HG02970 (cell line): ENCODE measurements around the gene CA12.
"Not testable (repeated sequence)": the region's sequence is repeated elsewhere in the genome, so short reads cannot be mapped to it uniquely, and the experiment has no call there.

Experiments
- ATAC-seq: cut with Tn5 transposase; IDR thresholded peaks from one replicate; pipeline ENCODE4 v1.9.1; 2021; ENCODE audit warnings: mild to moderate bottlenecking, moderate library complexity, moderate number of reproducible peaks; ENCODE audit not compliant: unreplicated experiment, low FRiP score

The CA12 gene

DNA sequence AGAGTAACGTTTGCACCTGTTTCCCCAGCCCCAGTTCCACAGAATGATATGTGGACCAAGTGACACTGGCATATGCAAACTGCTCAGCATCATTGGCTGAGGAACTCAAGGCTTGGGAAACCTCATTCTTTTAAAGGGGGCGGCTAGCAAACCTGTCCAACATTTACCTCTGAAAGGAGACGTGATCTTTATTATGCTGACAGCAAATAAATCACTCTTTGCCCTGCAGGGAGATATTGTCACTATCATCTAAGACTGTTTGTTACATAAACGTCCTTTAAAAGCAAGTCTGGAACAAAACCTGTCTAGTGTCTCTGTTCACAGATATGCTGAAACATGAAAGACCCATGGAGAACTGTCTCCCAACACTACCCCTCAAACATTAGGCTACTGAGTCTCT lies 21.5 kb downstream of the CA12 start:
- no peak for ATAC-seq

DNA sequence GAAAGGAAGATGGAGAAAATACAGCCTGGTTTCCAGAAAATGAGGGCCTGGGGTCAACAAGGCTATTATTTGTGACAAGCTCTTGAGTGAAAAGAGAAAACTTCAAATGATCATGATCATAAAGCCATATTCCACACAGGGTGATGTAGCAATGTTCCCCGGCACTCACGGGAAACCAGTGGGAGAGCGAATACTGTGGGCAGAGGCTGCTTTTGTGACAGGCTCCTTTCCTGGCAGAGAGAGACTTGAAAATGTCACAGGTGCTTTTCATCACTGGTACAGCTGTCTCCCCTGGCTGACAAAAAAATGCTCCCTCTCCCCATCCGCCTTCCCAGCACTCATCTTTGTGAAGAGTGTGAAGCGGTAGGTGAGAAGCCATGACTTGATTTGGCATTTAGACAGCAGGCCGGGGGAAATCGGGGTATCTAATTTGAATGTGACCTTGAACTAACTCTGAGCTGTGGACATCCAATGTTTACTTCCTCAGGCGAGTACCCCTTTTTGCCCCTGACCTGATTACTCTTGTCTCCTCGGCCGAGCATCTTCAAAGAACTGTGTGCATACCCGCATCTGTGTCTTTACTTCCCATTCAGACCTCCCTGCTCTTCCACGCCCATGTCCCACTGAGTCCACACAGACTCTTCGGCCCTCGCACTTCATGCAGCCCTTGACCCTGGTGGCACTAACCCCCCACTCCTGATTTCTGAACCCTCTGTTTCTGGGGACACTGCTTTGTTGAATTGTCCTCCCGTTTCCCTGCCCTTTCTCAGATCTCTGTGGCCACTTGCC lies 23.2 kb downstream of the CA12 start:
- ATAC-seq = no peak

DNA sequence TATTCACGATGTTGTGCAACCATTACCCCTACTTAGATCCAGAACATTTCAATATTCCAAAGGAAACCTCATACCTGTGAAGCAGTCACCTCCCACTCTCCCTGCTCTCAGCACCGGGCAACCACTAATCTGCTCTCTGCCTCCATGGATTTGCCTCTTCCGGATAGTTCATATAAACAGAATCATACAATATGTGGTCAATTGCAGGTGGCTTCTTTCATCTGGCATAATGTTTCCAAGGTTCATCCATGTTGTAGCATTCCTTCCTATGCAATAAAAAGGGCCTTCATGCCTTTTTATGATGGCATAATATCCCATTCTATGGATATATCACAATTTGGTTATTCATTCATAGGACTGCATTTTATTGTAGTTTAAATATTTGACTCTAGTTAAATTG lies 23.9 kb downstream of the CA12 start:
- no peak for ATAC-seq

DNA sequence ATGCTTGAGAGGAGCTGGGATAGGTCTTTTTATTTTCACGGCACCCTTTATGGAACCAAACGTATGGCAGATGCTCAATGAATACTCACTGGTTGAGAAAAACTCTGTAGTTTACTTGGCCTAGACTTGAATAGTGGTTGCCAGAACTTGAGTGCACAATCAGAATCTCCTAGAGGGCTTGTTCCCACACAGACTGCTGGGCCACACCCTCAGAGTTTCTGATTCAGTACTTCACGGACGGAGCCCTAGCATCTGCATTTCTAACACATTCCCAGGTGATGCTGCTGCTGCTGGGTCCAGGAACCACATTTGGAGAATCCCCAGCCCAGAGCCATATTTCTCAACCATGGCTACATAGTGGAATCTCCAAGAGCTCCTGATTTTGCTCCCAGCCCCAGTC lies 24.6 kb downstream of the CA12 start:
- no peak for ATAC-seq

DNA sequence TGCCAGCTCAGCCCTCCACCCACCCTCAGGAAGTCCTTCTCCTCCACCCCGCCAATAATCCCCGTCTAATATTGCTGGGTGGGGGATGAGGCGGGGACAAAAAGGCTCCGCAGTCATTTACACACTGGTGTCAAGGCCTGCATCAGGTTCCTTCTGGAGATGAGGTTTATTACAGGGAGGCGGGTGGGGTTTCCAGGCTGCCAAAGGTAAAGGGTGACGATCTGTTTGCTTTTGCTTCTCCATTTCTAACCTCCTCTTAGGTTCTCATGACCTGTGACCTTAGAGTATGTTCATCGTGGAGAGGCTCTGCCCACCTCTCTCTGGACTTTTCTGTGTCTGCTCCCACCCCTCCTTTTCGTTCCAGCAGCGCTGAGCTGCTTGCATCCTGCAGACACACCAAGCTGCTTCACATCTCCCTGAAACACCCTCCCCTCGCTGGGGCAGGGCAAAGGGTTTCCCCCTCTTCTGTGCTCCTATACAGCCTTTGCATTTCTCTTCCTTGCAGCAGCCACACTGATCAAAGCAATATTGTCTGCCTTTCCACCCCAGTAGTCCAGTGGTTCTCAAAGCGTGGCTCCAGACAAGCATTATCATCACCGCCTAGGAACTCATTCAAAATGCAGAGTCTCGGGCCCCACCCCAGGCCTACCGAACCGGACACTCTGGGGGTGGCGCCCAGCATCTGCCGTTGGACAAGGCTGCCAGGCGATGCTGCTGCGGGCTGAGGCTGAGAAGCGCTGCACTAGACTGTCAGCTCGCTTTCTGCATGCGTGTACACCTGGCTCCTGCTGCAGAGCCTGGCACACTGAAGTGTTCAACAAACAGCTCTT lies 26.6 kb downstream of the CA12 start:
- ATAC-seq = no peak

DNA sequence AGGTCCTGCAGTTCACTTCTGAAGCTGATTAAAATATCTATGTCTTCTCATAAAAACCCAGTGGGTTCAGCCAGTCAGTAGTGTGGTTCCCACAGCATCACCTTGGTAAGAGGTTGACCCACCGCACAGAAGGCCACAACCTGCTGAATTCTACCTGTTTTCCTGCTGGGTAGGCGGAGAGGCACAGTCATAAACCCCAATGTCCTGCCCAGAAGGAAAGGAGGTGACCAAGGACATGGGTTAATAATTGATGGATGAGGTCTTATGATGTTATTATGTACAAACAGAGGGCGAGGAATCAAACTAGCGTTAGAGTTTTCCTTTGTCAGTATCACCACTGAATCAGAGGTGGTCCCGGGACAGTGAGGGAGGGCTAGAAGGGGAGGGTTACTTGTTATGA lies 27.8 kb downstream of the CA12 start:
- no peak for ATAC-seq

DNA sequence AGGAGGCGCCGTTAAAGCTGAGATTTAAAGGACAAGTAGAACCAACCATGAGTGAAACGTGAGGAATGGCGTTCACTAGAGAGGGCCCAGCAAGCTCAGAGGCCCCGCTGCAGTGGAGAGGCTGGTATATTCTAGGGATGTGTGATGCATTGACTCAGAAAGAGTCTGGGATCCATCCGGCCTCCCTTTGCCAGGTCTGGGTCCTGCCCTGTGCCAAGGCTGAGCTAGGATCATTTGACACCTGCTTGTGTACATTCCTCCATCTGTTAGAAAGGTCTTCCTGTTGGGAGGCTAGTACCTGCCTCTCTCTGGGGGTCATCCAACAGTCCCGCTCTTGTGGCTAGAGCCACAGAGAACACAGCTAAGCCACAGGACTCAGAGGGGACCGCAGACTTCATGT lies 28.4 kb downstream of the CA12 start:
- ATAC-seq = no peak

DNA sequence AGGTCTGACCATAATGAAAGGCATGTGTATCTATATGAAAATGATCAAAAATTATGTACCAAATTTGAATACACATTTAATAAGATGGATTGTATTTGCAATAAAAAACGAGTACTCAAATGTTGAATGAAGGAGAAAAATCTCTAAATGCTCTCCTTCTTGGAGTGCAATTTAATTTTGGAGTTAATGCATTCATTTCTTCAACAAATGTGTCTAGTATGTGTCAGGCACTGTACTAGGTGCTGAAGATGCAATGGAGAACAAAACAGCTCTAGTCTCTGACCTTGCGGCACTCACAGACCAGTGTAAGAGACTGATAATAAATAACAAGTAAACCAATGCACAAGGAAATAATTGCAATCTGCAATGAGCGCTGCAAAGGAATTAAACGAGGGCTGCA lies 28.8 kb downstream of the CA12 start:
- no peak for ATAC-seq

DNA sequence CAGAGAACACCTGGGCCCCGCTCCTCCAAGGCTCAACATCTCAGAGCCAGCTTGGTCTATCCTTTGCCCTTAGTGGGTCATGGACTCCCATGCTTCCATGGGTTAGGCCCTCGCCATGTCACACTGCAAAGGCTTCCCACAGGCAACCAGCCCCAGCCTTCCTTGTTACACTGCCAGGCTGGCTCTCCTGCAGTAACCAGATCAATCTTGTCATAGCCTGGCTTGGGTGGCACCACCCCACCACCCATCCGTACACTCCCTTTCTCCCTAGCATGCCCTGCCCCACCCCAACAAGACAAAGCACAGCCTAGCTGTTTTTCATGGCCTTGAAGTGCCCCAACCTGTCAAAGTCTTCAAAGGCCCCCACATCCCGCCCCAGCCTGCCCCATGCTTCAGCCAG lies 30.5 kb downstream of the CA12 start:
- no peak for ATAC-seq

DNA sequence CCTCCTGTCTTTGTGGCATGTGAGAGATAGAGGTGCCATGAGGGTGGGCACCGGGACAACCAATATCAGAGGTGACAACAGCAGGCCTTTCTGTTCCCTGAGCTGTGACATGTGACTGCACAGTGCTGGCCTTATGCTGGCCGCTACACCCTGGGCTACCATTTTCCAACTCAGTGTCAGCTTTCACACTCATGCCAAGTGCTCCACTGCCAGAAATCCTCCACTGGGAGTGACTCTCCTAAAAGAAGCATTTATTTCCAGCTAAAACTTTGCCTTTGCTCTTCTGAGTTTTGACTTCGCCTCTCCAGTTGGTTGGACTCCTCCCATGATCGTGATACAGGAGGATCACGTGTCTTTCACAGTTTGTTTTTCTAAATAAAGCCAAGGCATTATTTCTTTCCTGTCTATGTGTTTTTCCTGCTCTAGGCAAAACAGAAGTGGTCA lies 31.4 kb downstream of the CA12 start:
- ATAC-seq = no peak

DNA sequence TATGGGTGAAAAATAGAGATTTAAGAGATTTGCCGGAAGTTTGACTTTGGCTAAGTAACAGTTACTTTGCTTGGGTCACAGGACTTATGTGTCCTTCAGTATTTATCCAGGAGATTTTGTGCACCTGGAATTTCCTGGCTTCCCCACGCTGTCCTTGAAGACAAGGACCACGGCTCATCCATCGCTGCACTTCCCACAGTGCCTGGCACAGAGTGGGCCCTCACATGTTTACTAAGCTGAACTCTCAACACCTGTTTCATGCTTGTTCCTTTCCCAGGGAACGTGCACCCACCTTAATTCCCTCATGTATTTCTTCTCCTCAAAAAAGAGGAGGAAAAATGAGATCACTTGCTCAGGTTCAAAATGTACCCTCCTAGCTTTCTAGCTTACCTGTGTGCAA lies 32.0 kb downstream of the CA12 start:
- no peak for ATAC-seq

DNA sequence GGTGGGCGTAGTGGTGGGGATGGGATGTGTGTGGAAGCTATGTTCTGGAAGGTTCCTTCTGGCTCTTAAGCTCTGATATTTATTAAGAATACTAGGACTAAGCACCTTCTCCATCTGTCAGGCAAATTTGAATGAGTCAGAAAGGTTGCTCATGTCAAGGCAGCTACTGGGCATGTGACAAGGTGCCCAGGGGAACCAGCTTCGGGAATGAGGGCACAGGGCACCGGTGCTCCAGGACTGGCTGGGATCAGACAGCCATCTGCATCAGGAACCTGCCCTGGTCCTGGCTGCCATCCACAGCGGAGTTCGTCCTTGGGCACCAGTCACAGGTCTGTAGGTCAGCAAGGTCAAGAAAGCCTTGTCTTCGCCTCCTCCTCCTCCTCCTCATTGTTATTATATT lies 32.5 kb downstream of the CA12 start:
- ATAC-seq = no peak

DNA sequence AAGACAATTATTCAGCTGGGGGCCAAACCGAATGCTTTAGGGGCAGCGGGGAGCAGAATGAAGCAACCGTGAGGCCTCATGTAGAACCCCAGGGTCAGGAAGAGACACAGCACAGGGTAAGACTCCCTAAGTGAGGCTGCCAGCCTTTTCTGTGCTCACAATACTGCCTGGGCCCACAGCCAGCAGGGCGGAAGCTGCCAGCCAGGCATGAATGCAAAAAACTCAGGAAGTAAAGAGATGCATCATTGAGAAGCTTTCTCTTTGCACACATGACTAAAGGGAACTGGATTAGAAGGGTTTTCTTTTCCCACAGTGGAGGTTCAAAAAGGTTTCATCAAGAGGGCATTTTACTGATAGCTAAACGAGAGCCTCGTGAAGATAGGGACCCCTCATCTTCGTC lies 33.3 kb downstream of the CA12 start:
- ATAC-seq = no peak

DNA sequence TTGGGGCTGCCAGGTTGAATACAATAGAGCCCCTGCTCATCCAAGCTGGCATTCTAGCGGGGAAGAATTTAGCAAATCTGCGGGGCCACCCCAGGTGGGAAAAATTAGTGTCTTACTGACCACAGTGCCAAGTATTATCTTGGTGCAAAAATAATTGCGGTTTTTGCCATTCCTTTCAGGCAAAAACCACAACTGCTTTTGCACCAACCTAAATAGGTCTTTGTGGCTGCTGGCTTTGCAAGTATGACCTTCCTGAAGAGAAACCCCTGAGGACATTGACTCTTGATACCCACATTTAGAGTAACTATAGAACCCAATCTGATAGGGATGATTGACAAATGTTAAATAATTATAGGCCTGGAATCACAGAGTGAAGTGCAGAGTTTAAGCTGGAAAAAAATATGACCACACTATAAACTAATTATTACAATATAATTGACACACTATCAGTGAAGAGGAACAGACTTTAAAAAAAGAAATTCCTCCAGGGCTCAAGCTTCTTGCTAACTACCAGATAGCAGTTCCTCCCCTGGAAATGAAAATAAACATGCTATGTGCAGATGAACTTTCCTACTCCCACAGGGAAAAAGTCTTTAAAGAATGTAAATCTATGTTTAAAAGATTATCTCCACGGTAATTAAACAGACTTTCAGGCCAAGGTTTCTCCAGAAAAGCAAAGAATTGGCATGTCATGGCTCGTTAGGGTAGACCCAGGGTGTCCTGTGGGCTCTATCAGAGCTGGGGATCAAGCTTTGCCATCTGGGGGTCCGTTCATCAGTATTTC lies 34.4 kb downstream of the CA12 start:
- no peak for ATAC-seq

DNA sequence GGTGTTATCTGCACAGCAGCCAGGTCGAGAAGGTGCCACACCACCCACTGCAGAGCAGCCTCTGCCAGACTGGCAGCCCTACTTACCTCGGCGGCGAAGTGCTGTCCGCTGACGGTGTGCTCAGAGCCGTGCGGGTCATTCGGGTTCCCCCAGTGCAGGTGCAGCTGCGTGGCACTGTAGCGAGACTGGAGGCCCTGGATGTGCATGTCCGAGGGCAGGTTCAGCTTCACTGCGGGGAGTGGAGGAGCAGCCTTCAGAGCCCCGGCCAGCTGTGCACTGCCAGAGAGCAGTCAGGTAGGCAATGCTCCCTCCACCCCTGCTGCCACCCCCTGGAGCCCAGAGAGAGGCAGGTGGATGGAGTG lies 36.3 kb downstream of the CA12 start:
- ATAC-seq = no peak

DNA sequence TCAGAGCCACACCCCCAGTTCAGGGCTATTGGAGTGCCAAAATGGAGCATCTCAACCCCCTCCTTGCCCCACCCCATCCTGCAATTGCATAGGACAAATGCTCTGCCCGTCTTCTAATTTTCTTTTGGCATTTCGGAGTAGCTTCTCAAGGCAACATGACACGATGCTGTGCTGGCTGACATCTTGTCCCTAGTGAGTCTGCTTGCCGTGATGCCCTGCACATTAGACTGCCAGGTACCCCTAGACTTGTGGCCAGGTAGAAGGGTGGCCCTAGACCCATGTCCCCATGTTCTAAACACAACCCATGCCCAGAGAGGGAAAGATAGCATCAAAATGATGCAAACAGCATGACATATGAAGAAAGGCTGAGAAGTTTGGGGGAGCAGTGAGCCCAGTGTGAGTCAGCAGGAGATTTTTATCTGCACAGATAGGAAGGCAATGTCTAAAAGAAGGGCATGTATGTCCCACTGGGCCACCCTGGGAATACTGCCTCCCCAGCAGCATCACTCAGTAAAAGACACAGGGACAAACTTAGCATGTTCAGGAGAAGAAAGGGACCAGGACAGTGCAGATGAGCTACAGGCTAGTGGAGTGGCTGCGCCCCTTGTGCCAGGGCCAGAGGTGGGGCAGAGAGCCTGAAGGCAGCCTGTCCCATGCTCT lies 36.8 kb downstream of the CA12 start:
- ATAC-seq = no peak

DNA sequence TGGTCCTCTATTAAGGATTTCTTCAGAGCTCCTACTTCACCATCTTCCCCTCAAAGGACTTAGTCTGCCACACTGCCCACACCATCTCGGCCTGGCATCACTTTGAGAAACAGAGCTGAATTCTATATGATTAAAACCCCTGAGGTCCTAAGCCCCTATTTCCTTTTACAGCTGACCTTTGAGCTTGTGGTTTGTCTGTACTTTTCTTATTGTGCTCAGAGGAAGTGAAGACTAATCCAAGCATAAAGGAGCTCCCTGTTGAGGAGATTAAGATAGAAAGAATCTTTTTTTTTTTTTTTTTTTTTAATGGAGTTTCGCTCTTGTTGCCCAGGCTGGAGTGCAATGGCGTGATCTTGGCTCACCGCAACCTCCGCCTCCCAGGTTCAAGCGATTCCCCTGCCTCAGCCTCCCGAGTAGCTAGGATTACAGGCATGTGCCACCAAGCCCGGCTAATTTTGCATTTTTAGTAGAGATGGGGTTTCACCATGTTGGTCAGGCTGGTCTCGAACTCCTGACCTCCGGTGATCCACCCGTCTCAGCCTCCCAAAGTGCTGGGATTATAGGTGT lies 38.6 kb downstream of the CA12 start:
- not testable (repeated sequence) for ATAC-seq

DNA sequence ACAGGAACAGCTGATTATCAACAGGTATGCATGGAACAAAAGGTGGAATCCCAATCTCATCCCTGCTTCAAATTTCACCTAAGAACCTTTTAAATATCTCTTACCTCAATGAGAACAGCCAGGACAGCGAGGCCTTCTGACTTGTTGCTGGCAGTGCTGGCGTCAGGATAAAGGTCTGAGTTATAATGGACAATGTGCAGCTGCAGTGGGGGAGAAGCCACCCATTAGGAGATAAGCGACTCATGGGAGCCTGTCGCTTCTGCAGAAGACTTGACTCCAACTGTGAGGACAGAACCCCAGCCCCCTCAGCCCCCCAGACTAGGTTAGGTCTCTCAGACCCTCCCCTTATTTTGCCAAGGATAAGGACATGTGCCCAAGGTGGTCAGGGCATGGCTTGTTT lies 39.7 kb downstream of the CA12 start:
- ATAC-seq = no peak

DNA sequence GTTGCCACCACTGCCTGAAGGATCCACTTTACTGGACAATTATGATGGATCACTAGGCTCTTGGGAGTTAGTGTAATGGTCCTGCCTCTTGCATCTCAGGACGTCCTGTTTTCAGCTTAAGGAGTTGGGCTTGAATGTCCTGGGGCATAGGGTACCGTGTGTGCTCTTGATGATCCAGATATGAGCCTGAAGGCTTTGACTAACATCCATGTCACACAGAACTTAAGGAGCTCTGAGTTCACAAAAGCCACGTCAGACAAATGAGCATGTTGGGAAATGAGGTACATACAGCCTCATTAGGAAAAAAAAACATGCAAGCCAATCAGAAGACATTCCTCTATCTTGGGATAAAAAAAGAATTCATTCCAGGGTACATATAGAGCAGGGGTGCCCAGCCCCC lies 40.8 kb downstream of the CA12 start:
- ATAC-seq = no peak

DNA sequence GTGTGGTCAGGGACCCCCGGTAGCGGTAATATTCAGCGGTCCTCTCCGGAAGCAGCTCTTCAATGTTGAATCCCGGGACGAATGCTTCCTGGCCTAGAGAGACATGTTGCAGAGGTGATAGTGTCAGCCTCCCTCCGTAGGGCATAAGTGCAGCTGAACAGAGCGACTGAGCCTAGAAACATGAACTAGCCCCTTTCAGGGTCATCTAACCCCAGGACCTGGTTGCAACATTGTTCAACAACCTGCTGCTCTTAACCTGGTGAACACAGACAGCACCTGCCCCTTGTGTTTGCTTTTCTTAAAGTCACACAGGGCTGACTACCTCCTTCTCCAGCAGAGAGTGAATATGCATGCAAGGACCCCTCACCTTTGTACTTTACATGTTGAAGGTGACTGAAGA lies 41.3 kb downstream of the CA12 start:
- ATAC-seq = no peak
